Stimulated activated CD8-positive, alpha-beta memory T cell treated with anti-CD3 and anti-CD28 coated beads, Interleukin-7, amount 100 ng/mL, for 4 hours (primary cell): ENCODE results near the gene SNRNP25.
A peak's percentile ranks its signal among the peaks of the same experiment; 100 is the strongest.
"Not testable (repeated sequence)": the region's sequence is repeated elsewhere in the genome, so short reads cannot be mapped to it uniquely, and the experiment has no call there.

ENCODE experiments used
- DNase-seq, 2 donors: peaks; one replicate each; pipeline ENCODE4 v3.0.0-alpha.2; 2020; ENCODE audit warnings: low read depth in 2 of 2

Gene SNRNP25

DNA sequence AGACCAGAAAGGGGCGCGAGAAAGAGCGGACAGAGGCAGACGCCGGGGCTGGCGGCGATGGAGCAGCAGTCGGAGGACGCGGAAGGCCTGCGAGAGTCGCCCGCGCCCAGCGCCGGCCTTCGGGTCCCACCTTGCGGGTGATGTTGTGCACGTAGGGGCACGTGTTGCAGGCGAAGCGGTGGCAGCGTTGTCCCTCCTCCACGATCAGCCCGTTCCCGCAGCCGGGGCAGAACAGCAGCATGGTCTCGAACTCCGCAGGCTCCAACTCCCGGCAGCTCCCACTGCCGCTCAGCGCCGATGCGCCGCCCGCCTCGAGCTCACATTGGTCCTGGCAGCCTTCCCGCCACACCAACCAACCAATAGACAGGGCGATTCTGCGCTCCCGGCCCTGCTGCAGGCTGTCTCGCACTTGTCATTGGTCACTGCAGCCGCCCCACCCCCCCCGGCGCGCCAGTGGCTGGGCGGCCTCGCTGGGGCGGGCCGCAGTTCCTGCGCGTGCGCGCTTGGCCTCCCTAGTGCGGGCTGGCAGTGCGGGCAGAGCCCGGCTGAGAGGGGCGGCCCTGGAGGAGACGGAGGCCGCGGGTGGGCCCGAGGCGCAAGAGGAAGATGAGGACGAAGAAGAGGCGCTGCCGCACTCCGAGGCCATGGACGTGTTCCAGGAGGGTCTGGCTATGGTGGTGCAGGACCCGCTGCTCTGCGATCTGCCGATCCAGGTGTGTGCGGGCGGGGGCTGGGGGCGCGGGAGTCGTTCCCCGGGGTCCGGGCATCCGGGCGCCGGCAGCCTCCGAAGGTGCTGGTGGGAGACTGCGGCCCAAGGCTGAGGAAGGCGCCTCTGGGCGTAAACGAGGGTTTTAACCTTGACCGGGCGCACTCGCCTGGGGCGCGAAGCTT lies at the start of gene SNRNP25, which contains the start of gene POLR3K:
SNRNP25 (plus strand) TSS at position 483 of the 891 bp plus-strand sequence; CDS start at position 672, 189 bp downstream.
POLR3K (minus strand) TSS at position 263 of the 891 bp plus-strand sequence; CDS start at position 241, 22 bp downstream.
- DNase-seq: peak; percentile 96

- no peak for DNase-seq
Observed at GRCh38 chr16:9903-10665, 43.5 kb upstream of the SNRNP25 start.

- peak; percentile 77 to 90 for DNase-seq
Observed at GRCh38 chr16:10772-11171, 42.9 kb upstream of the SNRNP25 start.

- not testable (repeated sequence) for DNase-seq
Observed at GRCh38 chr16:17062-17765, 36.4 kb upstream of the SNRNP25 start.

DNA sequence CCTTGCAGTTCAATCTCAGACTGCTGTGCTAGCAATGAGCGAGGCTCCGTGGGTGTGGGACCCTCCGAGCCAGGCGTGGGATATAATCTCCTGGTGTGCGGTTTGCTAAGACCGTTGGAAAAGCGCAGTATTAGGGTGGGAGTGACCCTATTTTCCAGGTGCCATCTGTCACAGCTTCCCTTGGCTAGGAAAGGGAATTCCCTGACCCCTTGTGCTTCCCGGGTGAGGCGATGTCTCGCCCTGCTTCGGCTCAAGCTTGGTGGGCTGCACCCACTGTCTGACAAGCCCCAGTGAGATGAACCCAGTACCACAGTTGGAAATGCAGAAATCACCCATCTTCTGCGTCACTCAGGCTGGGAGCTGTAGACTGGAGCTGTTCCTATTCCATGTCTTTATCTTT lies 32.7 kb upstream of the SNRNP25 start:
- DNase-seq: not testable (repeated sequence)

DNA sequence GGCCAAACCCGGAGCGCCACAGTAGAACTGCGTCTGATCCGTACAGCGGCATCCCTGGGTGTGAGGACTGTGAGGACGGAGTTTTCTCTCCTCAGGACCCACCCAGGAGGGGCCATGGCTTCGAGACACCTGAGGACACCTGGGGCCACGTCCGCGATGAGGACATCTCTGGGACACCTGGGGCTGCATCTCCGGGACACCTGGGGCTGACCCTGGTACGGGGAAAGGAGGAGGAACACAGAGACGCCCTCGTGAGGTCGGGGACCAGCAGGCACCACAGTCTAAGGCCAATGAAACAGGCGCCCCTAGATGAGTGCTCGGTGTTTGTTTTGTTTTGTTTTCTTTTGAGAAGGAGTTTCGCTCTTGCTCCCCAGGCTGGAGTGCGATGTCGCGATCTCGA lies 29.5 kb upstream of the SNRNP25 start:
- DNase-seq: not testable (repeated sequence)

- DNase-seq: not testable (repeated sequence)
Observed at GRCh38 chr16:25926-26348, 27.7 kb upstream of the SNRNP25 start.

GRCh38 chr16:30627-31026 lies 23.0 kb upstream of the SNRNP25 start:
- not testable (repeated sequence) for DNase-seq

DNA sequence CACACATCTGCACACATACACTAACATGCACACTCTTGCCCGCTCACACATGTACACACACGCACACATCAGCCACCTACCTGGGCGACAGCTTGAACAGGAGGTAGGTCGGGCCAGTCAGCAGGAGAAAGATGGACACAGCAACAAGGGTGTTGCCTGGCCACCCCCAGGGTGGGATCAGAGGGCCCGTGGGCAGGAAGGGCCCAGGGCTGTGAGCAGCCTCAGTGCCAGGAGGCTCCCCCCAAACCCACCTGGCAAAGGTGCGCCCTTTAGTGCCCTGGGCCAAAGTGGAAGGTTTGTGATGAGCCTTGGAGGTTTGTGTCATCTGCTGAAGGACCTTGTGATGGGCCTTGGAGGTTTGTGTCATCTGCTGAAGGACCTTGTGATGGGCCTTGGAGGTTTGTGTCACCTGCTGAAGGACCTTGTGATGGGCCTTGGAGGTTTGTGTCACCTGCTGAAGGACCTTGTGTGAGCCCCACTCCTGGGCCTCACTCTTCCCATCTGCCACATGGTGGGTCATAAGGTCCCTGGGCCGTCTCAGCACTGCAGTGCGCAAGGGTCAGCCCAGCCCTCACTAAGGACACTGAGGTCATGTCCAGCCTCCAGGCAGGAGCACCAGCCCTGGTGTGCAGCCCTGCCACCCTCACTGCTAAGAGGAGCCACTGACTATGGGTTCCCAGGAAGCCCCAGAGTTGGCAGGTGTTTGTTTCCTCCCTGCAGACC lies 20.3 kb upstream of the SNRNP25 start:
- not testable (repeated sequence) for DNase-seq

DNA sequence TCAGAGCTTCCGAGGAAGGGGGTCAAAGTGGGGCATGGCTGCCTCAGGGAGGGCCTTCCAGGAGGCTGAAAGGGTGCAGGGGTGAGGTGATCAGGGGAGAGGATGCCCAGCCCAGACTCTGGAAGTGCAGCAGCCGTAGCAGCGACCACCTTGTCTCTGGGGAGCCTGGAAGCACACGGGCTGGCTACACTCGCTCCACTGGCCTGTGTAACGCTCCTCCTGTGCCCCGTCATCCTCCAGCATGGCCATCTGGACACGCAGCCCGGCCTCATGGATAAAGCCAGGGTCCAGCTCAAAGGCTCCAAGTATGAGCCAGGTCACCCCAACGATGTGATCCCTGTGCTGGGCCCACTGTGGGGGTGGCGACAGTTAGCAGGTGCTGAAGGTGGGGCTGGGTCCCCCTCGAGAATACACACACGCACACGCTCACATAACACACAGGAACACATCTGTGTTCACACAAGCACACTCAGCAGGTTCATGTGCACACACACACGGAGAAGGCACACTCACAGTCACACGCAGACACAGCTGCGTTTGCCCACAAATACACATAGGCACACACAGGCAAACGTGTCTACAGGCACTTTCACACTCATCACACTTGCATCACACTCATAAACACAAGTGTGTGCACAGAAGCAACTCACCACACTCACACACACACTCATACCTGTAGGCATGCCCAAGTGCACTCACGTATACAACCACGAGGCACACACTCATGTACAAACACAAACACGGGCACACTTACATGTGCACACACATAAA lies 19.6 kb upstream of the SNRNP25 start:
- no peak for DNase-seq

DNA sequence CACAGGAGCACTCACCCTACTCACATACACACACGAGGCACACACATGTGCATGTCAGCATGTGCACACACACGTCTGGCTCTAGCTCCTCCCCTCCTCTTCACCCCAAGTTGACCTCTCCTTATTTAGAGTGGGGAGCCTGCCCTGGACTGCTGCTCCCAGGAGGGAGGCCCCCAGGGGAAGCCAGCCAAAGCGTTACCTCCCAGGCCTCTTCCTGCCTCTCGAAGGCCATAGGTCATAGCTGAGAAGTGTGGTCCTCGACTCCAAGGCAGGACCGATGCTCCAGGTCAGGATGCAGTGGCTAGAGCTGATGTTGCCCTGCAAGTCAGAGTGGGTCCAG lies 19.0 kb upstream of the SNRNP25 start:
- DNase-seq: no peak

- no peak for DNase-seq
Observed at GRCh38 chr16:35011-35677, 18.5 kb upstream of the SNRNP25 start.

GRCh38 chr16:35678-36305 lies 17.8 kb upstream of the SNRNP25 start:
- DNase-seq: no peak

DNA sequence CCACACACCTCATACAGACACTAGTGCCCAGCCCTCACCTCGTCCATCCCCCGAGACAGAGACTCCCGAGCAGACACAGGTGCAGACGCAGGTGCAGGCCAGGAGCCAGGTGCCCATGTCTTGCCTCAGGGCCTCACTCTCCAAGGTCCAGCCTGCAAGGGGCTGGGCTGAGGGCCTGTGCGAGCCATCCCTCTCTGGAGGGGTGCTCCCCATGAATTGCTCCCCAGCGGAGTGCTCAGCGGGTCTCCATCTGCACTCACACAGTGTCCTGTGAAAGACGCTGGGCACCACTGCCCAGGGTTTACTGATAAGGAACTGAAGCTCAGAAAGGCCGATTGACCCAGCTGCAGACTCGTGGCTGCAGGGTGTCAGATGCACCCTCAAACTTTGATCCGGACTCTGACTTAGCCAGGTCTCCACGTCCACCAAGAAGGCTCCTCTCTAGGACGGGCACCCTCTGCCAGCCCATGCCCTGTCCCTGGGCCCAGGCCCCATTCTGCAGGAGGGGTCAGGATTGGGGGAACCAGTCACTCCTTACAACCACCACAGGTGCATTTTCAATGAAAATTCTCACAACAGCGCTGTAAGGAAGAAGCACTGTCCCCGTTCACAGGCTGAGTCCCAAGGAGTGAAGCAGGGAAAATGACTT lies 17.2 kb upstream of the SNRNP25 start:
- no peak for DNase-seq

DNA sequence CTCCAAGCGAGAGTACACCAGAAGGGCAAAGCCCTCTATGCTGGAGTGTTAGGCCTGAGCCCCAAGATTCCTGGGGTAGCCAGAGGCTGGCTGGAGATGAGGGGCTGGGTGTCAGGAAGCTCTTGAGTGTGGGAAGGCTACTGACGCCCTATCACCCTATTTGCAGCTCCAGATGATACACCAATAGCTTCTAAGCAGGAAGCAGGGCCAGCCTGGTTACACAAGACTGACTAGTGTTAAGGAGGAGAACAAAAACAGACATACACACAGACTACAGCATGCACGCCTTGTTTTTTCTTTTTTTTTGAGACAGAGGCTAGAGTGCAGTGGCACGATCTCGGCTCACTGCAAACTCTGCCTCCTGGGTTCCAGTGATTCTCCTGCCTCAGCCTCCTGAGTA lies 16.1 kb upstream of the SNRNP25 start:
- DNase-seq: no peak

GRCh38 chr16:38206-38605 lies 15.4 kb upstream of the SNRNP25 start:
- not testable (repeated sequence) for DNase-seq

DNA sequence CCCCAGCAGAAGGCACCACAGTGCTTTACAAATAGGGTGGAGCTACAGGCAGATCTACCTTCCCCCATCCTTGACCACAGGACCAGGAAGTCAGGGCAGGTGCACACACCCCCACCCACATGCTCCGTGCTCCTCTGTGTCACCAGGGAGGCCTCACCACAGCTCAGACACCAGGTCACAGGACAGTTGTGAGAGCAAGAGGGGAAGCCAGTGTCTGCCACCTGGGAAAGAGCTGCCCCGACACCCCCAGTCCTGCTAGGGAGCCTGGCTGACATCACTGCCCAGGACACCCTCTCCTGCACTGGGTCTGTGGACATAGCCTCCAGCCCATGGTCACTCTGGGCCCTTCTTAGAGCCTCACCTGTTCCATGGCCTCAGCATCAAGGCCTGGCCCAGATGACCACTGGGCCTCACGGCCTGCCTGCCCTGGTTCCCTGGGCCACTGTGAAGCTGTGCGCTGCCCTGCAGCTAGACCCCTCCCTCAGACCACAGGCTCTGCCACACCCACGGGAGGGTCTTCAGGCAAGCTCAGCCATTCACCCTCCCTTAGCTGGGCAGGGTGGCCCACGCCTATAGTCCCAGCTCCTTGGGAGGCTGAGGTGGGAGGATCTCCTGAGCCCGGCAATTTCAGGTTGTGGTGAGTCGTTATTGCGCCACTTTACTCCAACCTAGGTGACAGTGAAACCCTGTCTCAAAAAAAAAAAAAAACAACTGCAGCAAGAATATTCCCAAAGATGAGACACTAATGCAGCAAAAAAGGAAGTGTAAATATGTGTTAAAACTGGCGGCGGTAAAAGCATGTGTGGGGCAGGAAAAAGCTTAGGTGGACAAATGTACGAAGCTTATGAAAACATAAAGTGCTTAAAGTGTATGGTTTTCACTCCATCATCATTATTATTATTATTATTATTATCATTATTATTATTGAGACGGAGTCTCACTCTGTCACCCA lies 14.4 kb upstream of the SNRNP25 start:
- DNase-seq: peak; percentile 36 to 38
